A549 (cell line): ENCODE results near the gene COPE. TPM values are rescaled to one million over a fixed set of nuclear protein-coding genes. Genes with fewer than 3 reads are reported as not detected.

Experiments used
- ATAC-seq, 2 experiments: fragments of 200-7000 bp in 1 of 2; fragments of >200 bp in 1 of 2; cut with Nextera tagmentation in 1 of 2; cut with Tn5 transposase in 1 of 2; 3 replicates each; pipeline versions ENCODE4 v1.8.0 to v1.9.1; 2018 to 2020; ENCODE audit warnings: mild to moderate bottlenecking in 1 of 2, moderate library complexity in 1 of 2
- CTCF ChIA-PET: fragments of 300-600 bp; sonication (Branson Sonifier 250); formaldehyde crosslinking; extraction: SDS; loops from one replicate; lab custom pipeline; 2021; ENCODE audit warnings: antibody characterized with exemption, inconsistent platforms; lab: Yijun Ruan, JAX
- POLR2A ChIA-PET: fragments of 350-600 bp; formaldehyde crosslinking; extraction: SDS; loops from one replicate; lab custom pipeline; 2021; ENCODE audit warnings: antibody characterized with exemption, inconsistent platforms; lab: Yijun Ruan, JAX
- DNase-seq, 2 experiments: peaks; one replicate each; pipeline versions ENCODE4 v3.0.0 to v3.0.0-alpha.2; 2011 to 2016; ENCODE audit warnings: low read depth in 1 of 2, low spot score in 1 of 2
- FAIRE-seq: peaks from 2 replicates; lab custom pipeline; 2011; peaks lifted over from hg19 to GRCh38; lab: Jason Lieb, UNC
- H3K27ac ChIP-seq, 2 experiments: fragments of >200 bp; sonication (Bioruptor Twin); formaldehyde crosslinking; 3 replicates each; pipeline ENCODE4 v1.5.1; 2016 to 2017
- H3K4me1 ChIP-seq: fragments of >200 bp; sonication (Bioruptor Twin); formaldehyde crosslinking; 3 replicates; pipeline ENCODE4 v1.6.1; 2016
- H3K4me2 ChIP-seq: fragments of >200 bp; sonication (Bioruptor Twin); formaldehyde crosslinking; 3 replicates; pipeline ENCODE4 v1.6.1; 2016
- H3K4me3 ChIP-seq: fragments of >200 bp; sonication (Bioruptor Twin); formaldehyde crosslinking; 3 replicates; pipeline ENCODE4 v1.5.1; 2016
- H3K9me3 ChIP-seq: fragments of >200 bp; sonication (Bioruptor Twin); formaldehyde crosslinking; 3 replicates; pipeline ENCODE4 v1.6.1; 2016
- CBX8 ChIP-seq: fragments of 200-600 bp; sonication (generic); IDR thresholded peaks from 2 replicates; pipeline ENCODE4 v1.6.1; 2016
- CEBPB ChIP-seq, 2 experiments: fragments of >200 bp in 1 of 2; sonication (Bioruptor Twin) in 1 of 2; formaldehyde crosslinking in 1 of 2; IDR thresholded peaks; 2 replicates each; pipeline ENCODE4 v1.6.1; 2012 to 2016
- CHD4 ChIP-seq: fragments of 200-600 bp; sonication (generic); IDR thresholded peaks from 2 replicates; pipeline ENCODE4 v1.6.1; 2016; ENCODE audit warnings: antibody characterized with exemption, mild to moderate bottlenecking, borderline replicate concordance
- ESRRA ChIP-seq: fragments of 150-350 bp; IDR thresholded peaks from 2 replicates; pipeline ENCODE4 v1.6.1; 2014; ENCODE audit warnings: mild to moderate bottlenecking, low read length, borderline replicate concordance
- JUN ChIP-seq, 2 experiments: fragments of >200 bp; sonication (Bioruptor Twin); formaldehyde crosslinking; IDR thresholded peaks; 2 replicates in 1 of 2; 3 replicates in 1 of 2; pipeline ENCODE4 v1.6.1; 2016 to 2017
- KDM5A ChIP-seq: fragments of 200-600 bp; sonication (generic); IDR thresholded peaks from 2 replicates; pipeline ENCODE4 v1.6.1; 2016; ENCODE audit warnings: antibody characterized with exemption, mild to moderate bottlenecking
- MAZ ChIP-seq: fragments of 150-350 bp; IDR thresholded peaks from 2 replicates; pipeline ENCODE4 v1.6.1; 2014; ENCODE audit warnings: antibody characterized with exemption, low read depth, low read length, borderline replicate concordance
- POLR2AphosphoS2 ChIP-seq: conservative IDR thresholded peaks from 2 replicates; pipeline ENCODE4 v1.6.1; 2012; ENCODE audit warnings: low read length, improper control_type of control experiment, inconsistent platforms
- RAD21 ChIP-seq, 2 experiments: fragments of >200 bp in 1 of 2; sonication (Bioruptor Twin) in 1 of 2; formaldehyde crosslinking in 1 of 2; IDR thresholded peaks in 1 of 2; conservative IDR thresholded peaks in 1 of 2; 2 replicates in 1 of 2; 3 replicates in 1 of 2; pipeline ENCODE4 v1.6.1; 2012 to 2018; ENCODE audit warnings: inconsistent platforms in 1 of 2
- SMC3 ChIP-seq: fragments of >200 bp; sonication (Bioruptor Twin); formaldehyde crosslinking; IDR thresholded peaks from 3 replicates; pipeline ENCODE4 v1.6.1; 2018; ENCODE audit warnings: inconsistent platforms
- WGBS: methylation state at CpG from one replicate; pipeline ENCODE4 v1.1.6; 2017; ENCODE audit errors: missing lambda C conversion rate; 5-methylcytosine and 5-hydroxymethylcytosine counted together
- polyA plus RNA-seq, 4 experiments: library from polyadenylated mRNA; depleted of rRNA in 3 of 4; stranded (reverse); fragments of >200 nt; fragmentation: RNase III in 1 of 4; extraction: RNeasy Plus Mini Kit Qiagen cat#74134 plus additional on column Dnase treatment in 1 of 4; gene quantifications; 2 replicates in 3 of 4; 3 replicates in 1 of 4; pipeline ENCODE4 v1.2.3, GENCODE V29; 2011 to 2017
- TF ChIP-seq, protein P1 (sequence below): fragments of 450-650 bp; IDR thresholded peaks from 2 replicates; pipeline ENCODE4 v1.6.1; 2014; ENCODE audit warnings: antibody characterized with exemption
- TF ChIP-seq, protein P2 (sequence below): IDR thresholded peaks from 2 replicates; pipeline ENCODE4 v1.6.1; 2012; ENCODE audit warnings: low read depth, borderline replicate concordance

COPE gene
- polyA plus RNA-seq, 2 of the 4 experiments (the other 2 are of a cell fraction) = 94.0 to 114 TPM

DNA sequence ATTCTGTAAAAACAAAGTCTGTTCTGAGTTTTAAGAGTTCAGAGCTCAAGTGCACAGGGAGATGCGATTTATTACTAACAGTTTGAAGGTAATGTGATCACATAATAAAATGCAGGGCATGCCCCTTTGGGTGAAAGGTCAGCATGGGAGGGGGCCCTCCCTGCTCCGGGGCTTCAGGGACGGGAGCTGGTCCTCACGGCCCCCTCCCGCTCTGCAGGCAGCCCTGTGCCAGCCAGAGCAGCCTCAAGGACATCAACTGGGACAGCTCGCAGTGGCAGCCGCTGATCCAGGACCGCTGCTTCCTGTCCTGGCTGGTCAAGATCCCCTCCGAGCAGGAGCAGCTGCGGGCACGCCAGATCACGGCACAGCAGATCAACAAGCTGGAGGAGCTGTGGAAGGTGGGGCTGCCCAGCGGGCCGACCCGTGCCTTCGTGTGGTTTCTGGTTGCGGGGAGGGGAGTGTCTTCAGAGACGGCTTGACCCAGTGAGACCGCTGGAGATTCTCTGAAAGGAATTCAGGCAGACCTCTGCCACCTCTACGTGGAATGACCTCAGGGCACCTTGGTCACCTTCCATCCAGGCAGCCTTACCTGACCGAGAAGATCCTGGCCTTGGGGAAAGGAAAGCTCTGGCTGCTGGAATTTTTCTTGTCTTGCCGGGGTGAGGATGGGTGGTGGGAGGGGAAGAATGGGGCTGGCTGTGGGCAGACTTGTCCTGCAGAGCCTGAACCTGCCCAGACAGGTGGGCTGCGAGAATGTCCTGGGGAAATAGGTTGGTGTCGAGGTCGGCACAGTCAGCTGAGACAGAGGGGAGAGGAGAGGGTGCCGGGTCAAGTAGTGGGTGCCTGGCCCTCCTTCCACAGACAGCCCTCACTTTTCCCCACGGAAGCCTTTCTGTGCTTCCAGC lies 68.5 kb downstream of the COPE start (continued):
- TF ChIP-seq CHD4 (no peak), POLR2AphosphoS2 (no peak)

DNA sequence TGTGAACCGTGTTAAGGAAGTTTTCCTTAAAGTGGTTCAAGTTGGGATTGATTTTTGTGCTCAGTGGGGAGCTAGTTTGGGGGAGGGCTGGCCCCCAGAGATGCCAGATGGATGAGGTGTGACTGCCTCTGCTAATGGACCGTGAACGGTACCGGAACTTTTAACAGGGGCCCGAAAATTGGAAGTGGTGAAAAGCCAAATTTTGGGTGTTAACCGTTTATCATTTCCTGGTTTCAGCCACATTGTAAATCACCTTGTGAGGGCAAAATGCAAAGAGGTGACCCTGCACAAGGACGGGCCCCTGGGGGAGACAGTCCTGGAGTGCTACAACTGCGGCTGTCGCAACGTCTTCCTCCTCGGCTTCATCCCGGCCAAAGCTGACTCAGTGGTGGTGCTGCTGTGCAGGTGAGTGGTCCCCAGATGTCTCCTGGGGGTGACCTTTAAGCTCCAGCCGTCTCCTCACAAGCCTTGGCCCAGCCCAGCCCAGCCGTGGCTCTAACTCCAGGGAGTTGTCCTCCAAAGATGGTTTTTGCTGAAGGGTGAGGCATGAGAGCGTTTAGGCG lies 69.3 kb downstream of the COPE start:
- POLR2A ChIA-PET = no interaction called here
- ATAC-seq (no peak), DNase-seq (no peak), FAIRE-seq (no peak)
- CTCF ChIA-PET = interaction anchor here (0.6 to 4.8 kb wide), 4 partner anchors 17 to 261 kb away, joined by 3 to 46 read pairs (median 12); partner anchors contain the start of gene REX1BD
- 86% methylated on average over 16 of the region's 16 CpGs for WGBS
- Histone ChIP-seq H3K4me1 (0 out of 3 replicates have a peak, but pooled peaks cover 4% of the 10 kb centered on the region), H3K27ac (no peak overlapping the region), H3K4me2 (no peak overlapping the region), H3K9me3 (no peaks in the 10 kb centered on the region), H3K4me3 (no peak overlapping the region)
- no peak for TF ChIP-seq MAZ
- TF ChIP-seq, protein P1, sequence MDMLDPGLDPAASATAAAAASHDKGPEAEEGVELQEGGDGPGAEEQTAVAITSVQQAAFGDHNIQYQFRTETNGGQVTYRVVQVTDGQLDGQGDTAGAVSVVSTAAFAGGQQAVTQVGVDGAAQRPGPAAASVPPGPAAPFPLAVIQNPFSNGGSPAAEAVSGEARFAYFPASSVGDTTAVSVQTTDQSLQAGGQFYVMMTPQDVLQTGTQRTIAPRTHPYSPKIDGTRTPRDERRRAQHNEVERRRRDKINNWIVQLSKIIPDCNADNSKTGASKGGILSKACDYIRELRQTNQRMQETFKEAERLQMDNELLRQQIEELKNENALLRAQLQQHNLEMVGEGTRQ = no peak
- TF ChIP-seq CEBPB (IDR thresholded peaks at IDR 0.05) = no peak
- TF ChIP-seq SMC3 = no peak
- TF ChIP-seq, protein P2, sequence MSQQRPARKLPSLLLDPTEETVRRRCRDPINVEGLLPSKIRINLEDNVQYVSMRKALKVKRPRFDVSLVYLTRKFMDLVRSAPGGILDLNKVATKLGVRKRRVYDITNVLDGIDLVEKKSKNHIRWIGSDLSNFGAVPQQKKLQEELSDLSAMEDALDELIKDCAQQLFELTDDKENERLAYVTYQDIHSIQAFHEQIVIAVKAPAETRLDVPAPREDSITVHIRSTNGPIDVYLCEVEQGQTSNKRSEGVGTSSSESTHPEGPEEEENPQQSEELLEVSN = no peak
- no peak for TF ChIP-seq CBX8
- TF ChIP-seq ESRRA = no peak
- TF ChIP-seq RAD21 (conservative IDR thresholded peaks at IDR 0.05 in 1 of 2, IDR thresholded peaks at IDR 0.05 in 1 of 2) = no peak
- TF ChIP-seq KDM5A = no peak
- no peak for TF ChIP-seq JUN (IDR thresholded peaks at IDR 0.05)

Other genes with a start within 250 kb of the COPE start
- gene CRTC1, start 235.7 kb downstream of the COPE start, polyA plus RNA-seq (2011; rRNA removed) = 0.86 and 0.87 TPM in 2 replicates
- 4.0 to 5.7 TPM (median 4.3 TPM) in 3 replicates for gene CRTC1, start 235.7 kb downstream of the COPE start, polyA plus RNA-seq (2017; fragmentation: RNase III; extraction: RNeasy Plus Mini Kit Qiagen cat#74134 plus additional on column Dnase treatment)
- not detected in 2 replicates for gene COMP, start 128.1 kb downstream of the COPE start, polyA plus RNA-seq (2011; rRNA removed)
- gene COMP, start 128.1 kb downstream of the COPE start, polyA plus RNA-seq (2017; fragmentation: RNase III; extraction: RNeasy Plus Mini Kit Qiagen cat#74134 plus additional on column Dnase treatment) = not detected in 3 replicates
- 19.2 and 29.6 TPM in 2 replicates for gene UPF1, start 87.4 kb downstream of the COPE start, polyA plus RNA-seq (2011; rRNA removed)
- 27.9 to 28.6 TPM (median 28.2 TPM) in 3 replicates for gene UPF1, start 87.4 kb downstream of the COPE start, polyA plus RNA-seq (2017; fragmentation: RNase III; extraction: RNeasy Plus Mini Kit Qiagen cat#74134 plus additional on column Dnase treatment)
- 1.7 and 2.4 TPM in 2 replicates for gene CERS1, start 23.2 kb downstream of the COPE start, polyA plus RNA-seq (2011; rRNA removed)
- 3.4 to 4.4 TPM (median 3.7 TPM) in 3 replicates for gene CERS1, start 23.2 kb downstream of the COPE start, polyA plus RNA-seq (2017; fragmentation: RNase III; extraction: RNeasy Plus Mini Kit Qiagen cat#74134 plus additional on column Dnase treatment)
- gene DDX49, start 328 bp upstream of the COPE start, polyA plus RNA-seq (2011; rRNA removed) = 23.2 and 23.4 TPM in 2 replicates
- 31.5 to 36.0 TPM (median 33.9 TPM) in 3 replicates for gene DDX49, start 328 bp upstream of the COPE start, polyA plus RNA-seq (2017; fragmentation: RNase III; extraction: RNeasy Plus Mini Kit Qiagen cat#74134 plus additional on column Dnase treatment)
- 9.9 and 11.4 TPM in 2 replicates for gene HOMER3, start 21.8 kb upstream of the COPE start, polyA plus RNA-seq (2011; rRNA removed)
- 28.3 to 38.4 TPM (median 35.4 TPM) in 3 replicates for gene HOMER3, start 21.8 kb upstream of the COPE start, polyA plus RNA-seq (2017; fragmentation: RNase III; extraction: RNeasy Plus Mini Kit Qiagen cat#74134 plus additional on column Dnase treatment)
- gene SUGP2, start 114.1 kb upstream of the COPE start, polyA plus RNA-seq (2011; rRNA removed) = 39.3 and 42.4 TPM in 2 replicates
- 42.3 to 43.9 TPM (median 43.6 TPM) in 3 replicates for gene SUGP2, start 114.1 kb upstream of the COPE start, polyA plus RNA-seq (2017; fragmentation: RNase III; extraction: RNeasy Plus Mini Kit Qiagen cat#74134 plus additional on column Dnase treatment)
- gene ARMC6, start 114.2 kb upstream of the COPE start, polyA plus RNA-seq (2011; rRNA removed) = 18.2 and 18.4 TPM in 2 replicates
- 27.2 to 27.6 TPM (median 27.5 TPM) in 3 replicates for gene ARMC6, start 114.2 kb upstream of the COPE start, polyA plus RNA-seq (2017; fragmentation: RNase III; extraction: RNeasy Plus Mini Kit Qiagen cat#74134 plus additional on column Dnase treatment)
- gene SLC25A42, start 144.6 kb upstream of the COPE start, polyA plus RNA-seq (2011; rRNA removed) = 0.85 and 0.92 TPM in 2 replicates
- 1.3 to 1.7 TPM (median 1.6 TPM) in 3 replicates for gene SLC25A42, start 144.6 kb upstream of the COPE start, polyA plus RNA-seq (2017; fragmentation: RNase III; extraction: RNeasy Plus Mini Kit Qiagen cat#74134 plus additional on column Dnase treatment)
- gene TMEM161A, start 219.1 kb upstream of the COPE start, polyA plus RNA-seq (2011; rRNA removed) = 18.3 and 19.3 TPM in 2 replicates
- gene TMEM161A, start 219.1 kb upstream of the COPE start, polyA plus RNA-seq (2017; fragmentation: RNase III; extraction: RNeasy Plus Mini Kit Qiagen cat#74134 plus additional on column Dnase treatment) = 19.2 to 22.1 TPM (median 21.3 TPM) in 3 replicates